Umbilical cord (tissue), 2 donors: ENCODE measurements around the gene ENO2. TPM values are rescaled to one million over a fixed set of nuclear protein-coding genes. Genes with fewer than 3 reads are reported as not detected.
"Not testable (repeated sequence)": the region's sequence is repeated elsewhere in the genome, so short reads cannot be mapped to it uniquely, and the experiment has no call there.

Experiments used
- DNase-seq: peaks from one replicate; pipeline ENCODE4 v3.0.0-alpha.2; 2015; ENCODE audit warnings: low spot score
- total RNA-seq: library from RNA; depleted of rRNA; stranded (reverse); fragments of >200 nt; gene quantifications from one replicate; pipeline ENCODE4 v1.2.3, GENCODE V29; 2014; ENCODE audit warnings: low replicate concordance; ENCODE audit not compliant: insufficient read depth

ENO2 gene
- total RNA-seq, 1 donor from 2014 or later, result 19.7 TPM

- DNase-seq, result not testable (repeated sequence)
These were observed 28.0 kb upstream of the ENO2 start for GRCh38 chr12:6886206-6886999.

- DNase-seq, result no peak
These were observed 26.9 kb upstream of the ENO2 start for GRCh38 chr12:6887460-6887859.

GRCh38 chr12:6888360-6888759 lies 26.0 kb upstream of the ENO2 start:
- DNase-seq, result no peak

GRCh38 chr12:6888794-6889193 lies 25.6 kb upstream of the ENO2 start:
- DNase-seq, result not testable (repeated sequence)

GRCh38 chr12:6889775-6890573 lies 24.4 kb upstream of the ENO2 start:
- DNase-seq, result not testable (repeated sequence)

- DNase-seq, result peak; percentile 98
These were observed 23.4 kb upstream of the ENO2 start for GRCh38 chr12:6890789-6891645.

GRCh38 chr12:6891646-6892001 lies 22.8 kb upstream of the ENO2 start:
- DNase-seq, result no peak

- not testable (repeated sequence) for DNase-seq
These were observed 21.7 kb upstream of the ENO2 start for GRCh38 chr12:6892683-6893082.

- no peak for DNase-seq
These were observed 20.1 kb upstream of the ENO2 start for GRCh38 chr12:6894321-6894720.

- no peak for DNase-seq
These were observed 17.4 kb upstream of the ENO2 start for GRCh38 chr12:6896846-6897435.

GRCh38 chr12:6899427-6899826 lies 15.0 kb upstream of the ENO2 start:
- no peak for DNase-seq

GRCh38 chr12:6899837-6900519 lies 14.4 kb upstream of the ENO2 start:
- DNase-seq, result peak; percentile 69

- no peak for DNase-seq
These were observed 11.9 kb upstream of the ENO2 start for GRCh38 chr12:6902448-6902847.

GRCh38 chr12:6903722-6904121 lies 10.7 kb upstream of the ENO2 start:
- DNase-seq, result no peak

GRCh38 chr12:6904280-6905276 lies 9.8 kb upstream of the ENO2 start, which contains the start of gene LRRC23:
TSS of gene LRRC23 (plus strand) at chr12:6904822. CDS start at chr12:6905634, 812 bp downstream.
- peak; percentile 99 for DNase-seq

- DNase-seq, result no peak
These were observed 8.9 kb upstream of the ENO2 start for GRCh38 chr12:6905414-6906040.

GRCh38 chr12:6908141-6908540 lies 6.2 kb upstream of the ENO2 start:
- DNase-seq, result not testable (repeated sequence)

- DNase-seq, result no peak
These were observed 4.8 kb upstream of the ENO2 start for GRCh38 chr12:6909421-6910145.
